HEK293 (cell line): ENCODE results near the gene SWAP70.
A peak's percentile ranks its signal among the peaks of the same experiment; 100 is the strongest.

Experiments
- BCL6B ChIP-seq: fragments of 450-650 bp; formaldehyde crosslinking; IDR thresholded peaks from 2 replicates; pipeline ENCODE4 v1.5.1; 2017; ENCODE audit warnings: missing biosample characterization, missing genetic modification characterization
- CTCF ChIP-seq: fragments of 450-650 bp; formaldehyde crosslinking; IDR thresholded peaks from 2 replicates; pipeline ENCODE4 v1.5.1; 2016; ENCODE audit warnings: missing biosample characterization, missing genetic modification characterization
- ELK4 ChIP-seq: IDR thresholded peaks from 2 replicates; pipeline ENCODE4 v1.6.1; 2011; ENCODE audit warnings: mild to moderate bottlenecking, low read depth, low read length, borderline replicate concordance
- FEZF1 ChIP-seq: fragments of 450-650 bp; formaldehyde crosslinking; IDR thresholded peaks from 2 replicates; pipeline ENCODE4 v1.5.1; 2016; ENCODE audit warnings: missing biosample characterization, missing genetic modification characterization
- HOXD13 ChIP-seq: sonication (generic); formaldehyde crosslinking; IDR thresholded peaks from 2 replicates; pipeline ENCODE4 v1.8.0; 2022; ENCODE audit warnings: missing genetic modification reagents, borderline replicate concordance
- KLF1 ChIP-seq: fragments of 450-650 bp; formaldehyde crosslinking; IDR thresholded peaks from 2 replicates; pipeline ENCODE4 v1.5.1; 2016; ENCODE audit warnings: missing biosample characterization, missing genetic modification characterization
- KLF10 ChIP-seq: fragments of 450-650 bp; IDR thresholded peaks from 2 replicates; pipeline ENCODE4 v1.5.1; 2018; ENCODE audit warnings: missing biosample characterization, mild to moderate bottlenecking, missing genetic modification characterization
- MYNN ChIP-seq: fragments of 450-650 bp; formaldehyde crosslinking; IDR thresholded peaks from 2 replicates; pipeline ENCODE4 v1.5.1; 2016; ENCODE audit warnings: missing biosample characterization, missing genetic modification characterization, borderline replicate concordance
- OSR2 ChIP-seq: fragments of 450-650 bp; formaldehyde crosslinking; IDR thresholded peaks from 2 replicates; pipeline ENCODE4 v1.5.1; 2016; ENCODE audit warnings: missing biosample characterization, missing genetic modification characterization
- PATZ1 ChIP-seq: fragments of 450-650 bp; formaldehyde crosslinking; IDR thresholded peaks from 2 replicates; pipeline ENCODE4 v1.5.1; 2016; ENCODE audit warnings: missing biosample characterization, missing genetic modification characterization
- PRDM4 ChIP-seq: fragments of 450-650 bp; formaldehyde crosslinking; IDR thresholded peaks from 2 replicates; pipeline ENCODE4 v1.5.1; 2017; ENCODE audit warnings: missing biosample characterization, missing genetic modification characterization
- REST ChIP-seq: fragments of 450-650 bp; formaldehyde crosslinking; IDR thresholded peaks from 2 replicates; pipeline ENCODE4 v1.5.1; 2016; ENCODE audit warnings: missing biosample characterization, missing genetic modification characterization
- SETDB1 ChIP-seq: IDR thresholded peaks from one replicate; pipeline ENCODE4 v1.6.1; 2017; ENCODE audit warnings: mild to moderate bottlenecking, low read length, moderate library complexity, mixed read lengths; ENCODE audit not compliant: insufficient read length
- ZBTB7A ChIP-seq: fragments of 450-650 bp; formaldehyde crosslinking; IDR thresholded peaks from 2 replicates; pipeline ENCODE4 v1.5.1; 2016; ENCODE audit warnings: low read depth, missing biosample characterization, missing genetic modification characterization
- ZBTB8A ChIP-seq: fragments of 450-650 bp; formaldehyde crosslinking; IDR thresholded peaks from 2 replicates; pipeline ENCODE4 v1.5.1; 2016; ENCODE audit warnings: missing biosample characterization, missing genetic modification characterization
- ZNF223 ChIP-seq: fragments of 450-650 bp; formaldehyde crosslinking; IDR thresholded peaks from 2 replicates; pipeline ENCODE4 v1.5.1; 2016; ENCODE audit warnings: missing biosample characterization, missing genetic modification characterization
- ZNF24 ChIP-seq: fragments of 450-650 bp; formaldehyde crosslinking; IDR thresholded peaks from 2 replicates; pipeline ENCODE4 v1.5.1; 2016; ENCODE audit warnings: missing biosample characterization, missing genetic modification characterization
- ZNF341 ChIP-seq: fragments of 450-650 bp; formaldehyde crosslinking; IDR thresholded peaks from 2 replicates; pipeline ENCODE4; 2016; ENCODE audit warnings: low read depth, missing biosample characterization, missing genetic modification characterization
- ZNF362 ChIP-seq: fragments of 450-650 bp; formaldehyde crosslinking; IDR thresholded peaks from 2 replicates; pipeline ENCODE4 v1.5.1; 2016; ENCODE audit warnings: missing biosample characterization, missing genetic modification characterization
- ZNF394 ChIP-seq: fragments of 450-650 bp; formaldehyde crosslinking; IDR thresholded peaks from 2 replicates; pipeline ENCODE4 v1.5.1; 2016; ENCODE audit warnings: missing biosample characterization, missing genetic modification characterization, mild to moderate bottlenecking, moderate library complexity, borderline replicate concordance
- ZNF596 ChIP-seq: fragments of 450-650 bp; IDR thresholded peaks from 2 replicates; pipeline ENCODE4 v1.5.0; 2018; ENCODE audit warnings: missing biosample characterization, mild to moderate bottlenecking, missing genetic modification characterization, moderate library complexity
- ZNF76 ChIP-seq: fragments of 450-650 bp; formaldehyde crosslinking; IDR thresholded peaks from 2 replicates; pipeline ENCODE4; 2016; ENCODE audit warnings: low read depth, missing biosample characterization, missing genetic modification characterization, borderline replicate concordance
- ZXDB ChIP-seq: fragments of 450-650 bp; formaldehyde crosslinking; IDR thresholded peaks from 2 replicates; pipeline ENCODE4 v1.5.1; 2016; ENCODE audit warnings: missing biosample characterization, missing genetic modification characterization
- TF ChIP-seq, protein P1 (sequence below): sonication (generic); formaldehyde crosslinking; IDR thresholded peaks from 2 replicates; pipeline ENCODE4 v1.8.1; 2022; ENCODE audit warnings: mild to moderate bottlenecking, moderate library complexity, missing genetic modification reagents

Gene SWAP70

DNA sequence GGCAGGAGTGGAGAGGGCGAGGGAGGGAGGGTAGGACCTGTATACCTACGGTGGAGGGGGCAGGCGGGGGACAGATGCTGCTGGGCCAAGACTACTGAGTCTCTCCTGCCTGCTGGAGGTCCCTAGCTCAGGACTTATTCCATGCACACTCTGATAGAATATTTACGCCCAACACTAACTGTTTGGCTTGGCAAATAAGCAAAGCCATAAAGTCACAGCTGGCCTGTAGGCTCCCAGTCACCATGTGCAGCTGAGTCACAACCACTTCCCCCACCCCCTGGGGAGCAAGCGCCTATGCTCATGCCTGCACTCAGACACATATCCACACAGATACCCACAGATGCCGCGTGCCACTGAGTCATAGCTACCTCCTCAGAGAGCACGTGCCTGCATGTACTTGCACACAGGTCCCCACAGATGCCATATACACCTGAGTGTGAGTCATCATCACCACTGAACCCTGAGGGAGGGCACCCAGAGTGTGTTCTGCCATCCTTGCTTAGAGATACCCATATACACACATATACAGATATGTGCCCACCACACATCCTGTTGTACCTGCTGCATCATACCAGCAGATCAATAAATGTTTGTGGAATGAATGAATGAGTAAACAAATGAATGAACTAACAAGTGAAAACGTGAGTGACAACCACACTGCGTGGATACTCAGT lies 95.8 kb downstream of the SWAP70 start (continued):
- TF ChIP-seq OSR2 (tag by site-specific recombination) = peak; percentile 92
- TF ChIP-seq BCL6B (tag by site-specific recombination) = 0 out of 2 replicates have a peak, but pooled peaks have one; percentile 31
- TF ChIP-seq ZXDB = peak; percentile 76
- TF ChIP-seq MYNN (tag by site-specific recombination) = no peak
- TF ChIP-seq ZNF76 = peak; percentile 52; the same call in 1 of the 2 replicates
- no peak for TF ChIP-seq HOXD13
- peak; percentile 42; the same call in 1 of the 2 replicates for TF ChIP-seq REST (tag by site-specific recombination)
- TF ChIP-seq ZBTB7A (tag by site-specific recombination) = peak; percentile 40; the same call in 1 of the 2 replicates
- no peak; the same call in 1 of the 2 replicates for TF ChIP-seq ZNF362 (tag by site-specific recombination)
- TF ChIP-seq ZNF596 (tag by site-specific recombination) = no peak
- TF ChIP-seq, protein P1, sequence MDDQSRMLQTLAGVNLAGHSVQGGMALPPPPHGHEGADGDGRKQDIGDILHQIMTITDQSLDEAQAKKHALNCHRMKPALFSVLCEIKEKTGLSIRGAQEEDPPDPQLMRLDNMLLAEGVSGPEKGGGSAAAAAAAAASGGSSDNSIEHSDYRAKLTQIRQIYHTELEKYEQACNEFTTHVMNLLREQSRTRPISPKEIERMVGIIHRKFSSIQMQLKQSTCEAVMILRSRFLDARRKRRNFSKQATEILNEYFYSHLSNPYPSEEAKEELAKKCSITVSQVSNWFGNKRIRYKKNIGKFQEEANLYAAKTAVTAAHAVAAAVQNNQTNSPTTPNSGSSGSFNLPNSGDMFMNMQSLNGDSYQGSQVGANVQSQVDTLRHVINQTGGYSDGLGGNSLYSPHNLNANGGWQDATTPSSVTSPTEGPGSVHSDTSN = no peak
- peak; percentile 74 for TF ChIP-seq ZBTB8A (tag by site-specific recombination)
- TF ChIP-seq KLF1 (tag by site-specific recombination) = peak; percentile 35
- TF ChIP-seq ZNF24 (tag by site-specific recombination) = peak; percentile 97
- no peak for TF ChIP-seq ZNF223 (tag by site-specific recombination)
- no peak for TF ChIP-seq SETDB1
- TF ChIP-seq ELK4 = no peak
- TF ChIP-seq PATZ1 (tag by site-specific recombination) = peak; percentile 86
- no peak; the same call in none of the 2 replicates for TF ChIP-seq KLF10 (tag by site-specific recombination)
- TF ChIP-seq CTCF = no peak
- TF ChIP-seq ZNF394 = peak; percentile 77
- peak; percentile 55; the same call in 1 of the 2 replicates for TF ChIP-seq FEZF1 (tag by site-specific recombination)
- no peak for TF ChIP-seq ZNF341 (tag by site-specific recombination)
- no peak; the same call in 1 of the 2 replicates for TF ChIP-seq PRDM4 (tag by site-specific recombination)
